A549 (cell line): ENCODE measurements around the gene TMEM269. TPM values are rescaled to one million over a fixed set of nuclear protein-coding genes. Genes with fewer than 3 reads are reported as not detected.

Experiments used
- CHD2 ChIP-seq: fragments of 150-350 bp; IDR thresholded peaks from 2 replicates; pipeline ENCODE4 v1.6.1; 2014; ENCODE audit warnings: low read length; ENCODE audit not compliant: partially characterized antibody
- EHF ChIP-seq: fragments of 250-450 bp; sonication (Bioruptor Pico); IDR thresholded peaks from 2 replicates; pipeline ENCODE4 v1.5.0; 2020; ENCODE audit warnings: mild to moderate bottlenecking
- FOSB ChIP-seq: fragments of 250-450 bp; sonication (Bioruptor Pico); IDR thresholded peaks from 2 replicates; pipeline ENCODE4 v1.5.0; 2020; ENCODE audit warnings: mild to moderate bottlenecking, moderate library complexity
- GATA3 ChIP-seq: IDR thresholded peaks from 2 replicates; pipeline ENCODE4 v1.6.1; 2012; ENCODE audit warnings: borderline replicate concordance
- JUNB ChIP-seq: fragments of >200 bp; sonication (Bioruptor Twin); formaldehyde crosslinking; IDR thresholded peaks from 2 replicates; pipeline ENCODE4 v1.6.1; 2016
- KDM5A ChIP-seq: fragments of 200-600 bp; sonication (generic); IDR thresholded peaks from 2 replicates; pipeline ENCODE4 v1.6.1; 2016; ENCODE audit warnings: antibody characterized with exemption, mild to moderate bottlenecking
- REST ChIP-seq: fragments of 200-600 bp; sonication (generic); IDR thresholded peaks from 2 replicates; pipeline ENCODE4 v1.6.1; 2016; ENCODE audit warnings: antibody characterized with exemption, mild to moderate bottlenecking, moderate library complexity
- TFCP2L1 ChIP-seq: fragments of 250-450 bp; sonication (Bioruptor Pico); IDR thresholded peaks from 2 replicates; pipeline ENCODE4 v1.5.0; 2021; ENCODE audit warnings: mild to moderate bottlenecking
- TP53 ChIP-seq: fragments of 250-450 bp; sonication (Bioruptor Pico); IDR thresholded peaks from 2 replicates; pipeline ENCODE4 v1.5.0; 2021; ENCODE audit warnings: mild to moderate bottlenecking, moderate library complexity
- polyA plus RNA-seq, 4 experiments: library from polyadenylated mRNA; depleted of rRNA in 3 of 4; stranded (reverse); fragments of >200 nt; fragmentation: RNase III in 1 of 4; extraction: RNeasy Plus Mini Kit Qiagen cat#74134 plus additional on column Dnase treatment in 1 of 4; gene quantifications; 2 replicates in 3 of 4; 3 replicates in 1 of 4; pipeline ENCODE4 v1.2.3, GENCODE V29; 2011 to 2017

TMEM269 gene
- polyA plus RNA-seq, 2 of the 4 experiments (the other 2 are of a cell fraction): 0.21 TPM

- TF ChIP-seq TFCP2L1 (CRISPR knock-in tag): no peak
- TF ChIP-seq FOSB: no peak
- no peak for TF ChIP-seq KDM5A
- TF ChIP-seq EHF (CRISPR knock-in tag): no peak
- TF ChIP-seq REST: no peak
- TF ChIP-seq JUNB: no peak
- no peak for TF ChIP-seq GATA3
- no peak for TF ChIP-seq CHD2
- TF ChIP-seq TP53 (CRISPR knock-in tag): no peak
These were observed 65.2 kb downstream of the TMEM269 start (continued) for GRCh38 chr1:42849944-42850343.

Other genes with a start within 250 kb of the TMEM269 start
- gene PPIH, start 126.6 kb upstream of the TMEM269 start, polyA plus RNA-seq (2011; rRNA removed): 50.3 and 68.9 TPM in 2 replicates
- gene PPIH, start 126.6 kb upstream of the TMEM269 start, polyA plus RNA-seq (2017; fragmentation: RNase III; extraction: RNeasy Plus Mini Kit Qiagen cat#74134 plus additional on column Dnase treatment): 55.8 to 68.0 TPM (median 59.0 TPM) in 3 replicates
- 345 and 488 TPM in 2 replicates for gene YBX1, start 102.6 kb upstream of the TMEM269 start, polyA plus RNA-seq (2011; rRNA removed)
- gene YBX1, start 102.6 kb upstream of the TMEM269 start, polyA plus RNA-seq (2017; fragmentation: RNase III; extraction: RNeasy Plus Mini Kit Qiagen cat#74134 plus additional on column Dnase treatment): 715 to 747 TPM (median 742 TPM) in 3 replicates
- not detected in 2 replicates for gene CLDN19, start 44.8 kb upstream of the TMEM269 start, polyA plus RNA-seq (2011; rRNA removed)
- gene CLDN19, start 44.8 kb upstream of the TMEM269 start, polyA plus RNA-seq (2017; fragmentation: RNase III; extraction: RNeasy Plus Mini Kit Qiagen cat#74134 plus additional on column Dnase treatment): 0.03 TPM in 1 of 3 replicates, not detected in the others
- 27.3 and 32.0 TPM in 2 replicates for gene P3H1, start 18.0 kb upstream of the TMEM269 start, polyA plus RNA-seq (2011; rRNA removed)
- gene P3H1, start 18.0 kb upstream of the TMEM269 start, polyA plus RNA-seq (2017; fragmentation: RNase III; extraction: RNeasy Plus Mini Kit Qiagen cat#74134 plus additional on column Dnase treatment): 25.2 to 30.3 TPM (median 29.2 TPM) in 3 replicates
- gene C1orf50, start 17.7 kb upstream of the TMEM269 start, polyA plus RNA-seq (2011; rRNA removed): 2.6 and 4.5 TPM in 2 replicates
- gene C1orf50, start 17.7 kb upstream of the TMEM269 start, polyA plus RNA-seq (2017; fragmentation: RNase III; extraction: RNeasy Plus Mini Kit Qiagen cat#74134 plus additional on column Dnase treatment): 1.7 to 2.0 TPM (median 1.9 TPM) in 3 replicates
- 9.5 and 10.7 TPM in 2 replicates for gene ERMAP, start 32.1 kb downstream of the TMEM269 start, polyA plus RNA-seq (2011; rRNA removed)
- 5.0 to 6.6 TPM (median 5.4 TPM) in 3 replicates for gene ERMAP, start 32.1 kb downstream of the TMEM269 start, polyA plus RNA-seq (2017; fragmentation: RNase III; extraction: RNeasy Plus Mini Kit Qiagen cat#74134 plus additional on column Dnase treatment)
- 22.6 and 24.8 TPM in 2 replicates for gene SVBP, start 32.4 kb downstream of the TMEM269 start, polyA plus RNA-seq (2011; rRNA removed)
- 8.7 to 12.0 TPM (median 9.1 TPM) in 3 replicates for gene SVBP, start 32.4 kb downstream of the TMEM269 start, polyA plus RNA-seq (2017; fragmentation: RNase III; extraction: RNeasy Plus Mini Kit Qiagen cat#74134 plus additional on column Dnase treatment)
- gene ZNF691, start 61.6 kb downstream of the TMEM269 start, polyA plus RNA-seq (2011; rRNA removed): 4.8 and 6.6 TPM in 2 replicates
- 5.4 to 6.2 TPM (median 5.5 TPM) in 3 replicates for gene ZNF691, start 61.6 kb downstream of the TMEM269 start, polyA plus RNA-seq (2017; fragmentation: RNase III; extraction: RNeasy Plus Mini Kit Qiagen cat#74134 plus additional on column Dnase treatment)
- gene SLC2A1, start 173.9 kb downstream of the TMEM269 start, polyA plus RNA-seq (2011; rRNA removed): 106 and 107 TPM in 2 replicates
- 103 to 137 TPM (median 124 TPM) in 3 replicates for gene SLC2A1, start 173.9 kb downstream of the TMEM269 start, polyA plus RNA-seq (2017; fragmentation: RNase III; extraction: RNeasy Plus Mini Kit Qiagen cat#74134 plus additional on column Dnase treatment)